Cardiac muscle cell (in vitro differentiated cells and primary cell): ENCODE data around the gene GTSE1. TPM values are rescaled to one million over a fixed set of nuclear protein-coding genes. Genes with fewer than 3 reads are reported as not detected.
A peak's percentile ranks its signal among the peaks of the same experiment; 100 is the strongest.

Source experiments
- DNase-seq, 2 donors: peaks; one replicate each; pipeline versions ENCODE4 v3.0.0 to v3.0.0-alpha.2; 2010 to 2017; ENCODE audit warnings: low read depth in 1 of 2, low spot score in 1 of 2
- H3K27ac ChIP-seq: fragments of 200-600 bp; sonication (generic); 2 replicates; pipeline ENCODE4 v1.5.1; 2016
- H3K27me3 ChIP-seq: fragments of 200-600 bp; sonication (generic); 2 replicates; pipeline ENCODE4 v1.6.0; 2016; ENCODE audit warnings: control low read depth
- H3K36me3 ChIP-seq: fragments of 200-600 bp; sonication (generic); 2 replicates; pipeline ENCODE4 v1.5.1; 2016; ENCODE audit warnings: control low read depth
- H3K4me1 ChIP-seq: fragments of 200-600 bp; sonication (generic); 2 replicates; pipeline ENCODE4 v1.8.1; 2017; ENCODE audit warnings: low read depth, mild to moderate bottlenecking, mixed run types
- H3K4me3 ChIP-seq: fragments of 200-600 bp; sonication (generic); 2 replicates; pipeline ENCODE4 v1.5.1; 2016; ENCODE audit warnings: mild to moderate bottlenecking
- H3K9me3 ChIP-seq: fragments of 200-600 bp; sonication (generic); 2 replicates; pipeline ENCODE4 v1.5.1; 2017; ENCODE audit warnings: low read depth, mild to moderate bottlenecking, control low read depth
- polyA plus RNA-seq: library from polyadenylated mRNA; unstranded; fragments of >200 nt; fragmentation: Nextera tagmentation; extraction: Ambion mirVana; gene quantifications from 2 replicates; pipeline ENCODE4 v1.2.1, GENCODE V29; 2016
- total RNA-seq: library from RNA; depleted of rRNA; stranded (reverse); fragments of >200 nt; gene quantifications from 2 replicates; pipeline ENCODE4 v1.2.3, GENCODE V29; 2016
- TF ChIP-seq, protein P1 (sequence below): IDR thresholded peaks from 2 replicates; pipeline ENCODE4 v1.5.1; 2012; ENCODE audit warnings: low read depth, mild to moderate bottlenecking, low read length

GTSE1 gene
- total and polyA plus RNA-seq, 2 experiments from 2014 or later, result 5.4 to 28.7 TPM

- TF ChIP-seq, protein P1, sequence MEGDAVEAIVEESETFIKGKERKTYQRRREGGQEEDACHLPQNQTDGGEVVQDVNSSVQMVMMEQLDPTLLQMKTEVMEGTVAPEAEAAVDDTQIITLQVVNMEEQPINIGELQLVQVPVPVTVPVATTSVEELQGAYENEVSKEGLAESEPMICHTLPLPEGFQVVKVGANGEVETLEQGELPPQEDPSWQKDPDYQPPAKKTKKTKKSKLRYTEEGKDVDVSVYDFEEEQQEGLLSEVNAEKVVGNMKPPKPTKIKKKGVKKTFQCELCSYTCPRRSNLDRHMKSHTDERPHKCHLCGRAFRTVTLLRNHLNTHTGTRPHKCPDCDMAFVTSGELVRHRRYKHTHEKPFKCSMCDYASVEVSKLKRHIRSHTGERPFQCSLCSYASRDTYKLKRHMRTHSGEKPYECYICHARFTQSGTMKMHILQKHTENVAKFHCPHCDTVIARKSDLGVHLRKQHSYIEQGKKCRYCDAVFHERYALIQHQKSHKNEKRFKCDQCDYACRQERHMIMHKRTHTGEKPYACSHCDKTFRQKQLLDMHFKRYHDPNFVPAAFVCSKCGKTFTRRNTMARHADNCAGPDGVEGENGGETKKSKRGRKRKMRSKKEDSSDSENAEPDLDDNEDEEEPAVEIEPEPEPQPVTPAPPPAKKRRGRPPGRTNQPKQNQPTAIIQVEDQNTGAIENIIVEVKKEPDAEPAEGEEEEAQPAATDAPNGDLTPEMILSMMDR, result no peak
- no peak overlapping the region for H3K4me3 ChIP-seq
- H3K27ac ChIP-seq, result peak overlapping the region; percentile 64
- no peaks in the 10 kb centered on the region for H3K9me3 ChIP-seq
- H3K36me3 ChIP-seq, result peaks cover 38% of the 10 kb centered on the region
- peaks cover 15% of the 10 kb centered on the region for H3K4me1 ChIP-seq
- no peak for DNase-seq
- no peaks in the 10 kb centered on the region for H3K27me3 ChIP-seq
Observed at GRCh38 chr22:46353483-46354105, 56.9 kb downstream of the GTSE1 start.

DNA sequence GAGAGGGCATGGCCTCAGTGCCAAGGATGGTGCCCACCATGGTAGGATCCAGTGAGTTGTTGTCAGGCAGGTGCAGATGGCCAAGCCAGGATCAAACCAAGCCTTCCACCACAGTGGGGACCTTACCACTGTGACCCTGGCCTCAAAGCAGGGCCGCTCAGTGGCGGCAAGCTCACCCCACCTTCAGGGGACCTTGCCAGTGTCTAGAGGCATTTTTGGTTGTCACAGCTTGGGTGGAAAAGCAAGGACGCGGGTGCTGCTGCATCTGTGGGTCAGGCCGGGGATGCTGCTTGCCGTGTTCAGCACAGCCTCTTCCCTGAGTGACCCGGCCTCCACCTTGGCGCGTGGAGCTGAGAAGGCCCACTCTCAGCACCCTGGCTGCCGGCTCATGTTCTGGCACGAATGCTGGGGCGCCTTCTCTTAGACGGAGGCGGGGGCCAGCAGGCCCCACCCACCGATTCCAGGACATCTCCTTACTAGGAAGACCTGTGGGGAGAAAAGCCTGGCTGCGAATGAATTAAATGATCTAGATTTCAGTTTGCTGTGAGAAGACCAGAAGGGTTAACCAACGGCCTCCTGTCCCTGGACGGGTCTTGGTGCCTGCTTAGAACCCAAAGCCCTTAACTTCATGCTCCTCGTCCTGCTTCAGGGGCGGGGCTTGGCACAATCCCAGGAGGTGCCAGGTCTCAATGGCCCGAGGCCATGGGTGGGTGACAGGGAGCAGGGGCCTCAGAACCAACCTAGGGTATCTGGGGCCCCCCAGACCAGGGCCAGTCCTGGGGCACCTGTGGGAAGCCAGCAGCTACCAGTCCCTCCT lies 57.7 kb downstream of the GTSE1 start:
- Histone ChIP-seq H3K36me3 (peaks cover 36% of the 10 kb centered on the region), H3K4me1 (peaks cover 10% of the 10 kb centered on the region), H3K4me3 (no peak overlapping the region), H3K27ac (no peak overlapping the region), H3K9me3 (no peaks in the 10 kb centered on the region), H3K27me3 (no peaks in the 10 kb centered on the region)
- TF ChIP-seq, protein P1, result no peak
- DNase-seq, result no peak

GRCh38 chr22:46354993-46355305 lies 58.3 kb downstream of the GTSE1 start:
- peaks cover 4% of the 10 kb centered on the region for H3K4me1 ChIP-seq
- H3K9me3 ChIP-seq, result no peaks in the 10 kb centered on the region
- H3K27me3 ChIP-seq, result no peaks in the 10 kb centered on the region
- TF ChIP-seq, protein P1, result no peak
- no peak overlapping the region for H3K4me3 ChIP-seq
- DNase-seq, result no peak
- H3K36me3 ChIP-seq, result peaks cover 36% of the 10 kb centered on the region
- H3K27ac ChIP-seq, result no peak overlapping the region

DNA sequence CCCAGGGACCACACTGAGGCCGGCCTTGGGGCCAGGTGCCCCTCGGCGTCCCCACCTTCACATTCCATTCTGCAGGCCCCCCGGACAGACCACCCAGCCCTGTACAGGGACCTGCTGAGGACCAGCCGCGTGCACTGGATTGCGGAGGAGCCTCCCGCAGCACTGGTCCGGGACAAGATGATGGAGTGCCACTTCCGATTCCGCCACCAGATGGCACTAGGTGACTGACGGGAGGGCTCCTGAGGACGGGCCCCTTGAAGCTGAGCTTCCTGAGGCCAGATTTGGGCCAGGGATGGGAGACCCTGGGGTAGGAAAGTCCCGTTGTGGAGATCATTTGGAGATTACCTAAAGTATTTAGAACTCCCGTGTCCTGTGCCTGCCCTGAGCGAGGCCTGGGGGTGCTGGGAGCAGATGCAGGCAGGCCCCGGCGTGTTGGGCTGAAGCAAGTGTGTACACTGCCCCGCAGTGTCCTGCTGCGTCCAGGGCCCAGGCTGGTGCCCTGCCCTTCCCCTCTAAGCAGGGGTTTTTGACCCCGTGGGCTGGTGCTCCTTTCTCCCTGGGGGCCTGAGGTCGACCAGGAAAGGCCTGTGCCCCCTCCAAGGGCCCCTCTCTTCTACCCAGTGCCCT lies 58.8 kb downstream of the GTSE1 start:
- TF ChIP-seq, protein P1, result peak; percentile 79
- H3K9me3 ChIP-seq, result no peaks in the 10 kb centered on the region
- H3K4me1 ChIP-seq, result no peaks in the 10 kb centered on the region
- H3K4me3 ChIP-seq, result no peak overlapping the region
- H3K27ac ChIP-seq, result no peak overlapping the region
- H3K36me3 ChIP-seq, result peaks cover 31% of the 10 kb centered on the region
- peak; percentile 68 to 80 for DNase-seq
- no peaks in the 10 kb centered on the region for H3K27me3 ChIP-seq

- TF ChIP-seq, protein P1, result no peak
- Histone ChIP-seq H3K9me3 (no peaks in the 10 kb centered on the region), H3K36me3 (peaks cover 27% of the 10 kb centered on the region), H3K27ac (no peak overlapping the region), H3K27me3 (no peaks in the 10 kb centered on the region), H3K4me3 (no peak overlapping the region), H3K4me1 (no peaks in the 10 kb centered on the region)
- no peak for DNase-seq
Observed at GRCh38 chr22:46355996-46356471, 59.4 kb downstream of the GTSE1 start.
